Smooth muscle cell (in vitro differentiated cells): ENCODE results near the gene TCOF1. TPM values are rescaled to one million over a fixed set of nuclear protein-coding genes. Genes with fewer than 3 reads are reported as not detected.

Source experiments
- DNase-seq: peaks from one replicate; lab custom pipeline; 2025; ENCODE audit not compliant: unreplicated experiment; lab: John Stamatoyannopoulos, UW
- H2AFZ ChIP-seq: fragments of 200-600 bp; sonication (generic); 2 replicates; pipeline ENCODE4 v1.6.0; 2016; ENCODE audit warnings: antibody characterized with exemption, low read depth, mild to moderate bottlenecking
- H3F3A ChIP-seq: fragments of 200-600 bp; sonication (generic); 2 replicates; pipeline ENCODE4 v1.6.0; 2017; ENCODE audit warnings: antibody characterized with exemption, low read depth
- H3K27ac ChIP-seq: fragments of 200-600 bp; sonication (generic); 2 replicates; pipeline ENCODE4 v1.5.1; 2016; ENCODE audit warnings: low read depth, mild to moderate bottlenecking
- H3K27me3 ChIP-seq: fragments of 200-600 bp; sonication (generic); 2 replicates; pipeline ENCODE4 v1.6.1; 2016; ENCODE audit warnings: low read depth, mild to moderate bottlenecking
- H3K36me3 ChIP-seq: fragments of 200-600 bp; sonication (generic); 2 replicates; pipeline ENCODE4 v1.5.1; 2016; ENCODE audit warnings: low read depth
- H3K4me1 ChIP-seq: fragments of 200-600 bp; sonication (generic); 2 replicates; pipeline ENCODE4 v1.5.1; 2016; ENCODE audit warnings: low read depth
- H3K4me2 ChIP-seq: fragments of 200-600 bp; sonication (generic); 2 replicates; pipeline ENCODE4 v1.6.0; 2016; ENCODE audit warnings: mild to moderate bottlenecking
- H3K4me3 ChIP-seq: fragments of 200-600 bp; sonication (generic); 2 replicates; pipeline ENCODE4 v1.5.1; 2016; ENCODE audit warnings: mild to moderate bottlenecking
- H3K79me2 ChIP-seq: fragments of 200-600 bp; sonication (generic); 2 replicates; pipeline ENCODE4 v1.6.0; 2016; ENCODE audit warnings: low read depth, mild to moderate bottlenecking
- H3K9ac ChIP-seq: fragments of 200-600 bp; sonication (generic); 2 replicates; pipeline ENCODE4 v1.6.0; 2016; ENCODE audit warnings: low read depth
- H3K9me3 ChIP-seq: fragments of 200-600 bp; sonication (generic); replicated peaks from 2 replicates; pipeline ENCODE4 v1.5.1; 2016; ENCODE audit warnings: low read depth
- H4K20me1 ChIP-seq: fragments of 200-600 bp; sonication (generic); 2 replicates; pipeline ENCODE4 v1.6.0; 2016; ENCODE audit warnings: low read depth
- WGBS: methylation state at CpG from one replicate; pipeline ENCODE4 v1.1.7; 2016; ENCODE audit warnings: low lambda C conversion rate; 5-methylcytosine and 5-hydroxymethylcytosine counted together
- polyA plus RNA-seq: library from polyadenylated mRNA; unstranded; fragments of >200 nt; fragmentation: Nextera tagmentation; extraction: Ambion mirVana; gene quantifications from 2 replicates; pipeline ENCODE4 v1.2.1, GENCODE V29; 2016
- total RNA-seq: library from RNA; depleted of rRNA; stranded (reverse); fragments of >200 nt; gene quantifications from 2 replicates; pipeline ENCODE4 v1.2.3, GENCODE V29; 2014
- TF ChIP-seq, protein P1 (sequence below): fragments of 200-600 bp; sonication (generic); IDR thresholded peaks from 2 replicates; pipeline ENCODE4 v1.5.1; 2017; ENCODE audit warnings: borderline replicate concordance, mild to moderate bottlenecking, antibody characterized with exemption; ENCODE audit not compliant: insufficient read depth, poor library complexity, severe bottlenecking

TCOF1 gene
- total and polyA plus RNA-seq, 2 experiments from 2014 or later, result 16.0 to 25.9 TPM

DNA sequence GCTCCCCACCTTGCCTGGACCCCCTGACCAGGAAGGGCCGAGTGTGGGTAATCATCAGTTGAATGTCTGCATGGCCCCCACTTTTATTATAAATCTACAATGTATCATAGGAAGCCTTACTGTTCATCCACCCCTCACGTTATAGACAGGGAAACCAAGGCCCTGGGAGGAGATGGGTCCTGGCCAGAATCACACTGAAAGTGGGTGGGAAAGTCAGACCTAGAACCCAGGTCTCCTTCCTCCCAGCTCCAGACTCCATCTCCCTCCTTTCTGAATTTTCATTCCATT is 38.1 kb downstream of the TCOF1 start:
- H3K4me2 ChIP-seq, result no peak overlapping the region
- H3K27ac ChIP-seq, result no peak overlapping the region
- no peak overlapping the region for H3K4me3 ChIP-seq
- no peaks in the 10 kb centered on the region for H4K20me1 ChIP-seq
- H3K4me1 ChIP-seq, result no peaks in the 10 kb centered on the region
- no peaks in the 10 kb centered on the region for H3K27me3 ChIP-seq
- H2AFZ ChIP-seq, result no peak overlapping the region
- no peak for DNase-seq
- no peaks in the 10 kb centered on the region for H3F3A ChIP-seq
- H3K36me3 ChIP-seq, result no peaks in the 10 kb centered on the region
- TF ChIP-seq, protein P1, sequence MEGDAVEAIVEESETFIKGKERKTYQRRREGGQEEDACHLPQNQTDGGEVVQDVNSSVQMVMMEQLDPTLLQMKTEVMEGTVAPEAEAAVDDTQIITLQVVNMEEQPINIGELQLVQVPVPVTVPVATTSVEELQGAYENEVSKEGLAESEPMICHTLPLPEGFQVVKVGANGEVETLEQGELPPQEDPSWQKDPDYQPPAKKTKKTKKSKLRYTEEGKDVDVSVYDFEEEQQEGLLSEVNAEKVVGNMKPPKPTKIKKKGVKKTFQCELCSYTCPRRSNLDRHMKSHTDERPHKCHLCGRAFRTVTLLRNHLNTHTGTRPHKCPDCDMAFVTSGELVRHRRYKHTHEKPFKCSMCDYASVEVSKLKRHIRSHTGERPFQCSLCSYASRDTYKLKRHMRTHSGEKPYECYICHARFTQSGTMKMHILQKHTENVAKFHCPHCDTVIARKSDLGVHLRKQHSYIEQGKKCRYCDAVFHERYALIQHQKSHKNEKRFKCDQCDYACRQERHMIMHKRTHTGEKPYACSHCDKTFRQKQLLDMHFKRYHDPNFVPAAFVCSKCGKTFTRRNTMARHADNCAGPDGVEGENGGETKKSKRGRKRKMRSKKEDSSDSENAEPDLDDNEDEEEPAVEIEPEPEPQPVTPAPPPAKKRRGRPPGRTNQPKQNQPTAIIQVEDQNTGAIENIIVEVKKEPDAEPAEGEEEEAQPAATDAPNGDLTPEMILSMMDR, result no peak
- no peak overlapping the region for H3K9ac ChIP-seq
- H3K9me3 ChIP-seq, result no peaks in the 10 kb centered on the region
- WGBS, result 89% methylated on average over 2 of the region's 2 CpGs
- H3K79me2 ChIP-seq, result no peaks in the 10 kb centered on the region

DNA sequence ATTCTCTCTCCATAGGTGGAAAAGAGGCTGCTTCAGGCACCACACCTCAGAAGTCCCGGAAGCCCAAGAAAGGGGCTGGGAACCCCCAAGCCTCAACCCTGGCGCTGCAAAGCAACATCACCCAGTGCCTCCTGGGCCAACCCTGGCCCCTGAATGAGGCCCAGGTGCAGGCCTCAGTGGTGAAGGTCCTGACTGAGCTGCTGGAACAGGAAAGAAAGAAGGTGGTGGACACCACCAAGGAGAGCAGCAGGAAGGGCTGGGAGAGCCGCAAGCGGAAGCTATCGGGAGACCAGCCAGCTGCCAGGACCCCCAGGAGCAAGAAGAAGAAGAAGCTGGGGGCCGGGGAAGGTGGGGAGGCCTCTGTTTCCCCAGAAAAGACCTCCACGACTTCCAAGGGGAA is 38.8 kb downstream of the TCOF1 start:
- WGBS, result 96% methylated on average over 7 of the region's 7 CpGs
- no peak overlapping the region for H3K4me3 ChIP-seq
- H3K9ac ChIP-seq, result no peak overlapping the region
- H2AFZ ChIP-seq, result no peak overlapping the region
- no peak overlapping the region for H3K4me2 ChIP-seq
- H3K27me3 ChIP-seq, result no peaks in the 10 kb centered on the region
- DNase-seq, result no peak
- H3K36me3 ChIP-seq, result no peaks in the 10 kb centered on the region
- H3K4me1 ChIP-seq, result no peaks in the 10 kb centered on the region
- no peaks in the 10 kb centered on the region for H4K20me1 ChIP-seq
- H3K79me2 ChIP-seq, result no peaks in the 10 kb centered on the region
- no peaks in the 10 kb centered on the region for H3K9me3 ChIP-seq
- TF ChIP-seq, protein P1, result no peak
- H3K27ac ChIP-seq, result no peak overlapping the region
- H3F3A ChIP-seq, result no peaks in the 10 kb centered on the region

DNA sequence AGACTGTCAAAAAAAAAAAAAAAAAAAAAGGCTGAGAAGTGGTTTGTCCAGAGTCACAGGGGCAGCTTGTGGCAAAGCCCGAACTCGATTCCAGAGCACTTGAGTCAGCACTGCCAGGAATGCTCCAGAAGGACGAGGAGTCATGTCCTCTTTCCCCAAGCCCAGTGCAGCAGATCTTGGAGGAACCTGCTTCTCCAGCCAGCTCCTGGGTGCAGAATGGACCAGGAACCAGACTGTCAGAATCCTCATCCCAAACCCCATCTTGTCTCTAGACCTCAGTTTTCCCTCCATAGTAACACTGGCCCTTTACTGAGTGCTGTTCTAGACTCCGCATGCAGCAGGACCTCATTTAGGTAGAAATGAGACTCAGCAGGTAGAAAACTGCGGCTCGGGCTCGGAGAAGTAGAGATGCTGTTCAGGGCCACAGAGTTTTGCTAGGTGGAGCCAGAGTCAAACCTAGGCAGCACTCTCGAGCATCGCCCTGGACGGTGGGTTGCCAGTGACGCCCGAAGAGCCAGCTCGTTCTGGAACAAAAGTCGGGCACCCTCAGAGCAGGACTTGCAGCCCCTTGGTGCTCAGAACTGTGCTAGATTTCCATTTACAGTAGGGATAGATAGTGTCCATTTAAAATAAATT is 39.8 kb downstream of the TCOF1 start:
- Histone ChIP-seq H3K27ac (no peak overlapping the region), H3K36me3 (no peaks in the 10 kb centered on the region), H3K27me3 (no peaks in the 10 kb centered on the region), H3K79me2 (no peaks in the 10 kb centered on the region), H3K9me3 (no peaks in the 10 kb centered on the region), H3F3A (no peaks in the 10 kb centered on the region), H2AFZ (no peak overlapping the region), H3K4me3 (no peak overlapping the region), H3K4me2 (no peak overlapping the region), H3K9ac (no peak overlapping the region), H4K20me1 (no peaks in the 10 kb centered on the region), H3K4me1 (no peaks in the 10 kb centered on the region)
- DNase-seq, result no peak
- 90% methylated on average over 14 of the region's 14 CpGs for WGBS
- TF ChIP-seq, protein P1, result no peak
